PC-9 (cell line): ENCODE results near the gene SIX1. TPM values are rescaled to one million over a fixed set of nuclear protein-coding genes. Genes with fewer than 3 reads are reported as not detected.

Source experiments
- BruUV-seq: library from RNA; stranded (reverse); fragments of 400-500 nt; replicated peaks from 2 replicates; lab custom pipeline; 2021; lab: Mats Ljungman, UMichigan
- CTCF ChIA-PET: fragments of 300-600 bp; sonication (Branson Sonifier 250); formaldehyde crosslinking; loops from one replicate; lab custom pipeline; 2022; ENCODE audit warnings: antibody characterized with exemption; lab: Charles Lee
- POLR2A ChIA-PET: fragments of 300-600 bp; sonication (Branson Sonifier 250); formaldehyde crosslinking; loops from one replicate; lab custom pipeline; 2022; ENCODE audit warnings: antibody characterized with exemption; ENCODE audit not compliant: unreplicated experiment; lab: Charles Lee
- DNase-seq, 2 experiments: peaks; one replicate each; pipeline versions ENCODE4 v3.0.0 to v3.0.0-alpha.2; 2015 to 2022; ENCODE audit warnings: mixed read lengths in 1 of 2
- H2AFZ ChIP-seq: fragments of 200-600 bp; sonication (generic); 2 replicates; pipeline ENCODE4 v1.8.1; 2017; ENCODE audit warnings: antibody characterized with exemption
- H3F3A ChIP-seq: fragments of 200-600 bp; sonication (generic); 2 replicates; pipeline ENCODE4 v1.8.1; 2017; ENCODE audit warnings: antibody characterized with exemption, mild to moderate bottlenecking, low read depth; ENCODE audit not compliant: insufficient read depth
- H3K27ac ChIP-seq: fragments of 200-600 bp; sonication (generic); 2 replicates; pipeline ENCODE4 v1.6.1; 2016; ENCODE audit warnings: mixed run types
- H3K27me3 ChIP-seq: fragments of 200-600 bp; sonication (generic); 2 replicates; pipeline ENCODE4 v1.6.1; 2016; ENCODE audit warnings: low read depth, mixed run types; ENCODE audit not compliant: insufficient read depth
- H3K36me3 ChIP-seq: fragments of 200-600 bp; sonication (generic); 2 replicates; pipeline ENCODE4 v1.6.1; 2016; ENCODE audit warnings: low read depth, mixed run types
- H3K4me1 ChIP-seq: fragments of 200-600 bp; sonication (generic); replicated peaks from 2 replicates; pipeline ENCODE4 v1.6.1; 2016; ENCODE audit warnings: mixed run types; ENCODE audit not compliant: insufficient read depth
- H3K4me2 ChIP-seq: fragments of 200-600 bp; sonication (generic); 2 replicates; pipeline ENCODE4 v1.6.1; 2017; ENCODE audit warnings: mixed run types
- H3K4me3 ChIP-seq: fragments of 200-600 bp; sonication (generic); 2 replicates; pipeline ENCODE4 v1.6.1; 2016; ENCODE audit warnings: mixed run types
- H3K79me2 ChIP-seq: fragments of 200-600 bp; sonication (generic); 2 replicates; pipeline ENCODE4 v1.6.1; 2017; ENCODE audit warnings: low read depth, mixed run types
- H3K9me2 ChIP-seq: fragments of 200-600 bp; sonication (generic); 2 replicates; pipeline ENCODE4 v1.8.1; 2017; ENCODE audit warnings: mild to moderate bottlenecking; ENCODE audit not compliant: insufficient read depth
- H3K9me3 ChIP-seq: fragments of 200-600 bp; sonication (generic); 2 replicates; pipeline ENCODE4 v1.8.1; 2016; ENCODE audit warnings: low read depth; ENCODE audit not compliant: insufficient read depth
- H4K20me1 ChIP-seq: fragments of 200-600 bp; sonication (generic); 2 replicates; pipeline ENCODE4 v1.8.1; 2017; ENCODE audit not compliant: insufficient read depth
- CTCF ChIP-seq: fragments of 200-600 bp; sonication (generic); conservative IDR thresholded peaks from 2 replicates; pipeline ENCODE4 v1.6.1; 2017; ENCODE audit warnings: mixed run types, antibody characterized with exemption, mild to moderate bottlenecking, moderate library complexity
- EZH2 ChIP-seq: fragments of 200-600 bp; sonication (generic); IDR thresholded peaks from 2 replicates; pipeline ENCODE4 v1.8.0; 2017; ENCODE audit warnings: antibody characterized with exemption, low read depth
- intact Hi-C: fragments of 100-400 bp; cut with micrococcal nuclease; formaldehyde crosslinking; loops from one replicate; pipeline ENCODE4 v1.10.0; 2022; ENCODE audit not compliant: unreplicated experiment
- total RNA-seq: library from RNA; stranded (reverse); gene quantifications from 2 replicates; pipeline ENCODE4 v1.2.3, GENCODE V29; 2021

Gene SIX1
- total RNA-seq, 1 experiment from 2014 or later: 8.1 TPM

GRCh38 chr14:60596139-60596538 lies 53.1 kb downstream of the SIX1 start:
- Histone ChIP-seq H3F3A (no peaks in the 10 kb centered on the region), H3K36me3 (no peaks in the 10 kb centered on the region), H2AFZ (no peak overlapping the region), H3K9me3 (no peaks in the 10 kb centered on the region), H3K4me2 (no peak overlapping the region), H3K27me3 (no peaks in the 10 kb centered on the region), H3K27ac (no peak overlapping the region), H3K79me2 (no peaks in the 10 kb centered on the region), H3K9me2 (no peaks in the 10 kb centered on the region; the same call in 1 of the 2 replicates), H3K4me3 (no peak overlapping the region), H4K20me1 (no peaks in the 10 kb centered on the region), H3K4me1 (no peaks in the 10 kb centered on the region)
- CTCF ChIA-PET: no interaction called here
- intact Hi-C loops: no loop called here
- TF ChIP-seq CTCF (no peak), EZH2 (no peak)
- no TSS peak for BruUV-seq
- POLR2A ChIA-PET: no interaction called here
- DNase-seq: no peak

GRCh38 chr14:60594062-60594461 lies 55.2 kb downstream of the SIX1 start:
- H3K9me3 ChIP-seq: no peaks in the 10 kb centered on the region
- no peaks in the 10 kb centered on the region for H3K36me3 ChIP-seq
- no peaks in the 10 kb centered on the region for H4K20me1 ChIP-seq
- TF ChIP-seq CTCF (no peak), EZH2 (no peak)
- ChIA-PET CTCF (no interaction called here), POLR2A (no interaction called here)
- no peaks in the 10 kb centered on the region for H3K27me3 ChIP-seq
- H3K4me2 ChIP-seq: no peak overlapping the region
- intact Hi-C loops: no loop called here
- no peak overlapping the region for H3K27ac ChIP-seq
- no peaks in the 10 kb centered on the region for H3F3A ChIP-seq
- no peak overlapping the region for H2AFZ ChIP-seq
- DNase-seq: no peak
- H3K79me2 ChIP-seq: no peaks in the 10 kb centered on the region
- no peak overlapping the region for H3K4me3 ChIP-seq
- no TSS peak for BruUV-seq
- H3K4me1 ChIP-seq: no peaks in the 10 kb centered on the region
- H3K9me2 ChIP-seq: no peaks in the 10 kb centered on the region; the same call in 1 of the 2 replicates

Other genes with a start within 250 kb of the SIX1 start
- gene C14orf39, start 163.4 kb downstream of the SIX1 start, total RNA-seq: not detected in 2 replicates
- not detected in 2 replicates for gene SIX6, start 140.3 kb downstream of the SIX1 start, total RNA-seq
- gene SIX4, start 74.9 kb upstream of the SIX1 start, total RNA-seq: 31.0 and 35.7 TPM in 2 replicates
- 79.7 and 93.3 TPM in 2 replicates for gene MNAT1, start 85.3 kb upstream of the SIX1 start, total RNA-seq